WI38 (cell line): Measurements from ENCODE around the gene FRK.

Source experiments
- H3K4me3 ChIP-seq: 2 replicates; pipeline ENCODE4 v1.5.1; 2011; ENCODE audit warnings: low read depth, mild to moderate bottlenecking, control low read depth, low read length
- TF ChIP-seq, protein P1 (sequence below): IDR thresholded peaks from 2 replicates; pipeline ENCODE4 v1.5.1; 2012; ENCODE audit warnings: low read depth, mild to moderate bottlenecking, control low read depth, low read length

The FRK gene

DNA sequence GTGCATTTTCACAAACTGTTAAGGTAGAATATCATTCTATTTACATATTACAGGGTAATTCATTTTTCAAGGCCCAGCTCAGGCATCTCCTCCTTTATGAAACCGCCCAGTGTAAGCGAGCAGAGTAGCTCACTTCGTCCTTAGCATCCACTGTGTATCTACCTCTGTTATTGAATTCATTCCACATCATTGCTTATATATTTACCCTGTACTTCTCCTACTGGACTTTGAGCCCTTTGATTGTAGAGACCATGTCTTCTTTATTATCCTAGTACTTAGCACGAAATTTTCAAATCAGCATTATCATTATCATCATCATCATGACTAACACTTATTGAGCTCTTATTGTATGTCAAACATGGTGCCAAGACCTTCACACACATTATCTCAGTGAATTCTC lies 76.7 kb downstream of the FRK start:
- TF ChIP-seq, protein P1, sequence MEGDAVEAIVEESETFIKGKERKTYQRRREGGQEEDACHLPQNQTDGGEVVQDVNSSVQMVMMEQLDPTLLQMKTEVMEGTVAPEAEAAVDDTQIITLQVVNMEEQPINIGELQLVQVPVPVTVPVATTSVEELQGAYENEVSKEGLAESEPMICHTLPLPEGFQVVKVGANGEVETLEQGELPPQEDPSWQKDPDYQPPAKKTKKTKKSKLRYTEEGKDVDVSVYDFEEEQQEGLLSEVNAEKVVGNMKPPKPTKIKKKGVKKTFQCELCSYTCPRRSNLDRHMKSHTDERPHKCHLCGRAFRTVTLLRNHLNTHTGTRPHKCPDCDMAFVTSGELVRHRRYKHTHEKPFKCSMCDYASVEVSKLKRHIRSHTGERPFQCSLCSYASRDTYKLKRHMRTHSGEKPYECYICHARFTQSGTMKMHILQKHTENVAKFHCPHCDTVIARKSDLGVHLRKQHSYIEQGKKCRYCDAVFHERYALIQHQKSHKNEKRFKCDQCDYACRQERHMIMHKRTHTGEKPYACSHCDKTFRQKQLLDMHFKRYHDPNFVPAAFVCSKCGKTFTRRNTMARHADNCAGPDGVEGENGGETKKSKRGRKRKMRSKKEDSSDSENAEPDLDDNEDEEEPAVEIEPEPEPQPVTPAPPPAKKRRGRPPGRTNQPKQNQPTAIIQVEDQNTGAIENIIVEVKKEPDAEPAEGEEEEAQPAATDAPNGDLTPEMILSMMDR = no peak
- no peak overlapping the region for H3K4me3 ChIP-seq

DNA sequence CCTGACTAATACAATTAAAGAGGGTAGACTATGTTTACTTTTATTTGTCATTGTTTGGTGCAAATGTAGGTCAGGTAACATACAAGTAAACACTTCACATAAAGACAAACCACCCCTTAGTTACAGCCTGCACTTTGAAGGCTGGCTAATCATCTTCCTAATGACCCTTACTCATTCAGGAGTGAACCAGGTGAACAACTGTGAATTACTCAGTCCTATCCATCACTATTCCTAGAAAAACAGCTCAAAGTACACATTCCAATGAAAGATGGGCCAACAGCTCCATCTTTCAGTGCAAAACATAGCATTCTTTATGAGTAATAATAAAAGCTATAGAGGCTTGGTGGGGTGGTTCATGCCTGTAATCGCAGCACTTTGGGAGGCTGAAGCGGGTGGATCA lies 78.2 kb downstream of the FRK start:
- no peak overlapping the region for H3K4me3 ChIP-seq
- TF ChIP-seq, protein P1 = no peak

DNA sequence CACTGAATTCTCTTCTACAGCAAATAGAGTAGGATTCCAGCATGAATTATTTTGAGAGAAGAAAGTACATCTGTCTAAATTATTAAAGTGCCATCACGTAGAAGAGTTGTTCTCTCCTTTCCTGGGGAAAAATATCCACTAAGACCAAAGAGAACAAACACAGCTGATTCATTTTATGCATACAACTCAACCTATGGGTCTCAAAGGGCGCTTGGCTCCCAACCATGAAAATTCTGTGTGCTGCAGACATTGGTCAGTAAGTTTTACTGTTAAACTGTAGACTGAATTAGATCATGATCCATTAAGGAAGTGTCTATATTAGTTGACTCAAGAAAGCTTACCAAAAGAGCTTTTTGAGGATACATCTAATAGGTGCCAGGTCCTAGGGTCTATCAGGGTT lies 83.5 kb downstream of the FRK start:
- H3K4me3 ChIP-seq = no peak overlapping the region
- TF ChIP-seq, protein P1 = no peak

DNA sequence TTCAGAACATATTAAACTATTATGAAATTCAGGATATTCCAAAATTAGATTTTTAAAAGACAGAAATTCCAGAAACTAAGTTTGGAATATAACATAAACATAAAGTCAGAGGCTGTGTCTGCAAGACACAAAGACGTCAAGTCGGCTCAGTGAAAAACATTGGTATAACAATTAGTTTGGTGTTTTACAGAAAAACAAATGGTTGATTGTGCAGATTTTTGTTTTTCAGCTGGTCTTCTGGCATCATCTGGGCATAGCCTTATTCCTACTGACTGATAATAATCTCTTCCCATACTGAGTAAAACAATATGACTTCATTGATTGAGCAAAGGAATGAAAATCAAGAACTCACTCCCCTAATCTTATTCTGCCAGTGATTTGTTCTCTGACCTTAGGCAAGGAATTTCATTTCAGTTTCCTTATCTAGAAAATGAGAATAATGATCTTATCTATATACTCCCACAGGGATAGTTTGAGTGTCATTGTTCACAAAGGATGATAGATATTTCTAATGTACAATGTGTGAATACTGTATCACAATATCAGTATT lies 84.3 kb downstream of the FRK start:
- H3K4me3 ChIP-seq = no peak overlapping the region
- TF ChIP-seq, protein P1 = no peak

DNA sequence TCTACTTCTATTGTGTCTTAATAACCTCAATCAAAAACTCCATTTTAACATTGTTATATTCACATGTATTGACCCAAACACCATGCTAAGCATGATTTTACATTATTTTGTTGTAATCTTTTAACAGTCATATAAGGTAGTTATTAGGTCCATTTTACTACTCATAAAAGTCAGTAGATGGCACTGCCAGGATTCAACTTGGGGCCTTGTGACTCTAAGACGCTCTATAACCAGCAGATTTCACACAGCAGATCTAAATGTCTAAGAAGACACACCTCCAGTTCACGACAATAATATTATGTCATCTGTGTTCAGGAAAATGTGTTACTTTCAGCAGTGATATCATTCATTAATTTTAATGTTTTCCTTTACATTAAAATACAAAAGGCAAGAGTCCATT lies 88.0 kb downstream of the FRK start:
- TF ChIP-seq, protein P1 = no peak
- no peak overlapping the region for H3K4me3 ChIP-seq

DNA sequence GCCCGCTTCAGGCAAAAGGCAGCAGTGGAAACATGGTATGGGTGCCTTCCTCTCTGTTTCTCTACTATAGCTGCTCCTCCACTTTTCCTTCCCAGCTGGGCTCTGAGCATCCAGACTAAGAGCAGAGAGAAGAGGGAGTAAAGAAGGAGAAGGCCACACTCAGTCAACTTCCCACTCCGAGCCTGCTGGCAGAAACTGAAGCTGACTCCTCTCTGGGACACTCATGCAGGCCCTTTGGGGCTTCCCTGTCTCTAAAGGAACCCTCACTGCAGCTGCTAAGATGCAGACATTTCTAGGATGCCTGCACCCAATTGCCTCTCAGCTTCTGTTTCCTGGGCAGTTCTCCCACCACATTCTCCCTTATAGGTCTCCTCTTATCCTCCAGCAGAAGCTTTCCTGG lies 88.9 kb downstream of the FRK start:
- H3K4me3 ChIP-seq = no peak overlapping the region
- TF ChIP-seq, protein P1 = no peak

DNA sequence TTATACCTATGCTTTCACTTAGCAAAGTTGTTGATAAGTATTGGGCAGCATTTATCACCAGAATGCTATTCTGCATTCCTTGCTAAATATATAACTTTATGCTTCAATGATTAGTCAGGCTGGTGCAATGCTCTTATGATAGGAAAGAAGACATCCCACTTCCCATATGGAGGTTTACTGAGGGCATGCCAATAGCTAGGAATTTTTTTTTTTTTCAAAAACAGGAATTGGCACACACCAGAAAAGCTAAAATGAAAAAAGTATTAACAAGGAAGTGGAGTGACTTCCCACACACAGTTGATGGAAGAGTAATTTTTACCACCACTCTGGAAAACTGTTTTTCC lies 90.8 kb downstream of the FRK start:
- no peak overlapping the region for H3K4me3 ChIP-seq
- TF ChIP-seq, protein P1 = no peak
